Uterus (tissue), 4 donors: ENCODE data around the gene HORMAD2. TPM values are rescaled to one million over a fixed set of nuclear protein-coding genes. Genes with fewer than 3 reads are reported as not detected.
"Not testable (repeated sequence)": the region's sequence is repeated elsewhere in the genome, so short reads cannot be mapped to it uniquely, and the experiment has no call there.

Experiments
- DNase-seq, 2 donors: peaks; one replicate each; pipeline ENCODE4 v3.0.0-alpha.2; 2019 to 2020
- H3K27ac ChIP-seq, 2 donors: fragments of 200-600 bp; sonication (generic); 1 replicate in 1 of 2; 2 replicates in 1 of 2; pipeline ENCODE4 v1.5.1; 2016 to 2018
- H3K27me3 ChIP-seq, 2 donors: fragments of 200-600 bp; sonication (generic); one replicate each; pipeline ENCODE4 v1.5.1; 2018 to 2019; ENCODE audit warnings: control low read depth in 1 of 2
- H3K36me3 ChIP-seq, 2 donors: fragments of 200-600 bp; sonication (generic); one replicate each; pipeline ENCODE4 v1.5.1; 2019; ENCODE audit warnings: control low read depth in 1 of 2
- H3K4me1 ChIP-seq, 2 donors: fragments of 200-600 bp; sonication (generic); one replicate each; pipeline ENCODE4 v1.5.1; 2018 to 2019; ENCODE audit warnings: control low read depth in 1 of 2
- H3K4me3 ChIP-seq, 2 donors: fragments of 200-600 bp; sonication (generic); 1 replicate in 1 of 2; 2 replicates in 1 of 2; pipeline ENCODE4 v1.5.1; 2018 to 2019; ENCODE audit warnings: mild to moderate bottlenecking in 1 of 2
- H3K9me3 ChIP-seq, 2 donors: fragments of 200-600 bp; sonication (generic); one replicate each; pipeline ENCODE4 v1.5.1; 2019; ENCODE audit warnings: control low read depth in 1 of 2
- POLR2A ChIP-seq, 2 donors: fragments of 450-650 bp; IDR thresholded peaks; one replicate each; pipeline ENCODE4 v1.6.1; 2016; ENCODE audit warnings: antibody characterized with exemption in 2 of 2, mild to moderate bottlenecking in 1 of 2, moderate library complexity in 1 of 2
- intact Hi-C: fragments of 100-400 bp; cut with DNase I; formaldehyde crosslinking; loops from one replicate; pipeline ENCODE4 v1.15.1; 2023; ENCODE audit warnings: low total_unique reads
- total RNA-seq, 4 donors: library from RNA; depleted of rRNA in 3 of 4; stranded (reverse); fragments of >200 nt in 3 of 4; gene quantifications; one replicate each; pipeline versions ENCODE4 v1.1.0 to v1.2.4, GENCODE V29; 2014 to 2023
- TF ChIP-seq, protein P1 (sequence below), 4 experiments: fragments of 200-600 bp in 2 of 4; fragments of 450-650 bp in 2 of 4; sonication (generic) in 2 of 4; IDR thresholded peaks; one replicate each; pipeline ENCODE4 v1.5.1; 2016 to 2019; ENCODE audit warnings: antibody characterized with exemption in 4 of 4, mild to moderate bottlenecking in 2 of 4, moderate library complexity in 1 of 4
- donor health status: DM: yes; HTN: yes; CAD: no.

The HORMAD2 gene
- total RNA-seq, 4 donors from 2014 or later = not detected

- H3K4me1 ChIP-seq = no peaks in the 10 kb centered on the region
- intact Hi-C loops = no loop called here
- no peak for DNase-seq
- no peaks in the 10 kb centered on the region for H3K36me3 ChIP-seq
- no peak for TF ChIP-seq POLR2A (IDR thresholded peaks at IDR 0.05)
- TF ChIP-seq, protein P1, sequence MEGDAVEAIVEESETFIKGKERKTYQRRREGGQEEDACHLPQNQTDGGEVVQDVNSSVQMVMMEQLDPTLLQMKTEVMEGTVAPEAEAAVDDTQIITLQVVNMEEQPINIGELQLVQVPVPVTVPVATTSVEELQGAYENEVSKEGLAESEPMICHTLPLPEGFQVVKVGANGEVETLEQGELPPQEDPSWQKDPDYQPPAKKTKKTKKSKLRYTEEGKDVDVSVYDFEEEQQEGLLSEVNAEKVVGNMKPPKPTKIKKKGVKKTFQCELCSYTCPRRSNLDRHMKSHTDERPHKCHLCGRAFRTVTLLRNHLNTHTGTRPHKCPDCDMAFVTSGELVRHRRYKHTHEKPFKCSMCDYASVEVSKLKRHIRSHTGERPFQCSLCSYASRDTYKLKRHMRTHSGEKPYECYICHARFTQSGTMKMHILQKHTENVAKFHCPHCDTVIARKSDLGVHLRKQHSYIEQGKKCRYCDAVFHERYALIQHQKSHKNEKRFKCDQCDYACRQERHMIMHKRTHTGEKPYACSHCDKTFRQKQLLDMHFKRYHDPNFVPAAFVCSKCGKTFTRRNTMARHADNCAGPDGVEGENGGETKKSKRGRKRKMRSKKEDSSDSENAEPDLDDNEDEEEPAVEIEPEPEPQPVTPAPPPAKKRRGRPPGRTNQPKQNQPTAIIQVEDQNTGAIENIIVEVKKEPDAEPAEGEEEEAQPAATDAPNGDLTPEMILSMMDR (IDR thresholded peaks at IDR 0.05) = no peak
- H3K27me3 ChIP-seq = no peaks in the 10 kb centered on the region
- H3K9me3 ChIP-seq = no peaks in the 10 kb centered on the region
- H3K4me3 ChIP-seq = no peak overlapping the region
- H3K27ac ChIP-seq = no peak overlapping the region
These were observed 24.2 kb upstream of the HORMAD2 start for GRCh38 chr22:30056015-30056414.

GRCh38 chr22:30057375-30057774, 22.9 kb upstream of the HORMAD2 start:
- TF ChIP-seq POLR2A (IDR thresholded peaks at IDR 0.05) = no peak
- H3K27ac ChIP-seq = no peak overlapping the region
- H3K27me3 ChIP-seq = no peaks in the 10 kb centered on the region
- H3K36me3 ChIP-seq = no peaks in the 10 kb centered on the region
- DNase-seq = no peak
- H3K4me1 ChIP-seq = no peaks in the 10 kb centered on the region
- H3K9me3 ChIP-seq = no peaks in the 10 kb centered on the region
- H3K4me3 ChIP-seq = no peak overlapping the region
- intact Hi-C loops = no loop called here

DNA sequence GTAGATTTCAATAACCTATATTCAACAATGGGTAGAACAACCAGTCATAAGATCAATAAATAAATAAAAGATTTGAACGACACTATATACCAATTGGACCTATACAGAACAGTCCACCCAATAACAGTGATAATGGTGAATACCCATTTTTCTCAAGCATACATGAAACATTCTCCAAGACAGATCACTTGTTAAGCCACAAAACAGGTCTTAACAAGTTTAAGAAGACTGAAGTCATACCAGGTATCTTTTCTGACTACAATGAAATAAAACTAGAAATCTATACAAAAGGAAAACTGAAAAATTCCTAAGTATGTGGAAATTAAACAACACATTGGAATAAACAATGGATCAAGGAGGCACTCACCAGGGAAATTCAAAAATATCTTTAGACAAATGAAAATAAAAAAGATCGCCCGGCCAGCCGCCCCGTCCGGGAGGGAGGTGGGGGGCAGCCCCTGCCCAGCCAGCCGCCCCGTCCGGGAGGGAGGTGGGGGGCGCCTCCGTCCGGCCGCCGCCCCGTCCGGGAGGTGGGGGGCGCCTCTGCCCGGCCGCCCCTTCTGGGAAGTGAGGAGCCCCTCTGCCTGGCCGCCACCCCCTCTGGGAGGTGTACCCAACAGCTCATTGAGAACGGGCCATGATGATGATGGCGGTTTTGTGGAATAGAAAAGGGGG, 20.8 kb upstream of the HORMAD2 start:
- intact Hi-C loops, H3K4me1 ChIP-seq, H3K36me3 ChIP-seq, H3K9me3 ChIP-seq, DNase-seq, H3K27me3 ChIP-seq, H3K4me3 ChIP-seq, H3K27ac ChIP-seq: not testable (repeated sequence)

GRCh38 chr22:30061094-30061493, 19.2 kb upstream of the HORMAD2 start:
- H3K4me3 ChIP-seq, H3K27ac ChIP-seq, H3K27me3 ChIP-seq, H3K4me1 ChIP-seq, H3K36me3 ChIP-seq, intact Hi-C loops, DNase-seq: not testable (repeated sequence)
- peaks cover 0 to 11% of the 10 kb centered on the region in 2 donors for H3K9me3 ChIP-seq

DNA sequence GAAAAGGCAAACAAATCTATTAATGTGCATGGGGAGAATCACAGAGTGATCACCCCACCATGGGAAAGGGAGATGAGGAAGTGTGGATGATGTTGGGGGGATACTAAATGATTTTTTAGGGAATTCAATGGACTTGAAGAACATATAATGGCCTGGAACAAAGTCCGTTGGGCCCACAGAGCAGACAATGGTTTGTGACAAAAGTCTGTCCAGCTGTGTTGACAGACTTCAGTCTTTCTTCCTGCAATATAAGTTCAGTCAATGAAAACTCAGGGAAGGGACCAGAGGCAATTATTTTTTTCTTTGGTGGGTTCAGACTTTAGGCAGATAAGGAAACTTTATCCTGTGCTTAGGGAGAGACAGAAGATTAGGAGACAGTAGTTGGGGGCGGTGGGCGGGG, 18.0 kb upstream of the HORMAD2 start:
- DNase-seq = no peak
- TF ChIP-seq, protein P1 (IDR thresholded peaks at IDR 0.05) = no peak
- no peak for TF ChIP-seq POLR2A (IDR thresholded peaks at IDR 0.05)
- Histone ChIP-seq H3K27ac (no peak overlapping the region), H3K36me3 (no peaks in the 10 kb centered on the region), H3K9me3 (peaks cover 0 to 11% of the 10 kb centered on the region in 2 donors), H3K4me3 (no peak overlapping the region), H3K27me3 (no peaks in the 10 kb centered on the region), H3K4me1 (no peaks in the 10 kb centered on the region)
- intact Hi-C loops = no loop called here

- no peaks in the 10 kb centered on the region for H3K4me1 ChIP-seq
- H3K36me3 ChIP-seq = no peaks in the 10 kb centered on the region
- H3K27me3 ChIP-seq = no peaks in the 10 kb centered on the region
- no peak overlapping the region for H3K27ac ChIP-seq
- no peak for TF ChIP-seq POLR2A (IDR thresholded peaks at IDR 0.05)
- TF ChIP-seq, protein P1 (IDR thresholded peaks at IDR 0.05) = no peak
- H3K4me3 ChIP-seq = no peak overlapping the region
- H3K9me3 ChIP-seq = peaks cover 0 to 11% of the 10 kb centered on the region in 2 donors
- intact Hi-C loops = no loop called here
- no peak for DNase-seq
These were observed 17.3 kb upstream of the HORMAD2 start for GRCh38 chr22:30062950-30063349.

DNA sequence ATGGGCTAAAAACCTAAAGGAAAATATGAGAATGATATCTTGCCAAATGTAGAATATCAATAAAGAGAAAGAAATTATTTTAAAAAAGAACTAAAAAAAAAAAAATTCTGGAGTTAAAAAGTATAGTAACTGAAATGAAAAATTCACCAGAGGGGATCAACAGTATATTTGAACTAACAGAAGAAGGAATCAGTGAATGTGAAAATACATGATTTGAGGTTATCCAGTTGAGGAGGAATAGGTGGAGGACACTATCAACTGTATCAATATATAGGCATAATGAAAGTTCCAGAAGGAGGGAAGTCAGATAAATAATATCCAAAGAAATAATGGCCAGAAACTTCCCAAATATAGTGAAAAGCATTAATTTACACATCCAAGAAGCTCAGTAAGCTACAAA, 16.1 kb upstream of the HORMAD2 start:
- no peaks in the 10 kb centered on the region for H3K36me3 ChIP-seq
- TF ChIP-seq POLR2A (IDR thresholded peaks at IDR 0.05) = no peak
- TF ChIP-seq, protein P1 (IDR thresholded peaks at IDR 0.05) = no peak
- H3K4me3 ChIP-seq = no peak overlapping the region
- no peaks in the 10 kb centered on the region for H3K27me3 ChIP-seq
- peaks cover 0 to 11% of the 10 kb centered on the region in 2 donors for H3K9me3 ChIP-seq
- no peak overlapping the region for H3K27ac ChIP-seq
- intact Hi-C loops = no loop called here
- DNase-seq = no peak
- H3K4me1 ChIP-seq = no peaks in the 10 kb centered on the region
